HepG2 (cell line): ENCODE results near the gene CCDC85C.

ENCODE experiments used
- CTCF ChIP-seq: sonication (generic); formaldehyde crosslinking; IDR thresholded peaks from 2 replicates; pipeline ENCODE4 v1.5.0; 2020; ENCODE audit warnings: mild to moderate bottlenecking, missing genetic modification reagents, moderate library complexity
- EZH2 ChIP-seq: conservative IDR thresholded peaks from 2 replicates; pipeline ENCODE4 v1.6.1; 2012; ENCODE audit warnings: mild to moderate bottlenecking, low read depth, low read length, moderate library complexity
- POLR2A ChIP-seq, 2 experiments: IDR thresholded peaks; 2 replicates each; pipeline ENCODE4 v1.6.1; 2011; ENCODE audit warnings: low read depth in 2 of 2, low read length in 2 of 2, mild to moderate bottlenecking in 1 of 2, moderate library complexity in 1 of 2; ENCODE audit not compliant: insufficient read depth in 1 of 2
- POLR2AphosphoS5 ChIP-seq: IDR thresholded peaks from 2 replicates; pipeline ENCODE4 v1.6.1; 2012; ENCODE audit warnings: low read depth, low read length
- RARA ChIP-seq: IDR thresholded peaks from 2 replicates; pipeline ENCODE4 v1.6.1; 2016; ENCODE audit warnings: missing genetic modification reagents, missing compliant biosample characterization
- RFXAP ChIP-seq: sonication (generic); formaldehyde crosslinking; IDR thresholded peaks from 2 replicates; pipeline ENCODE4 v1.4.0; 2020; ENCODE audit warnings: missing genetic modification reagents, borderline replicate concordance
- SETDB1 ChIP-seq: sonication (generic); formaldehyde crosslinking; IDR thresholded peaks from 2 replicates; pipeline ENCODE4 v1.5.1; 2020; ENCODE audit warnings: missing genetic modification reagents, mild to moderate bottlenecking, borderline replicate concordance
- SRF ChIP-seq: IDR thresholded peaks from 2 replicates; pipeline ENCODE4 v1.6.1; 2011; ENCODE audit warnings: mild to moderate bottlenecking, low read depth, low read length, moderate library complexity
- ZNF256 ChIP-seq: sonication (generic); formaldehyde crosslinking; conservative IDR thresholded peaks from 2 replicates; pipeline ENCODE4 v1.4.0; 2020; ENCODE audit warnings: missing genetic modification reagents
- ZNF501 ChIP-seq: sonication (generic); formaldehyde crosslinking; IDR thresholded peaks from 2 replicates; pipeline ENCODE4 v1.5.1; 2020; ENCODE audit warnings: mild to moderate bottlenecking, moderate library complexity, missing genetic modification reagents
- ZNF761 ChIP-seq: sonication (generic); formaldehyde crosslinking; conservative IDR thresholded peaks from 2 replicates; pipeline ENCODE4 v1.4.0; 2020; ENCODE audit warnings: mild to moderate bottlenecking, missing genetic modification reagents
- ZSCAN20 ChIP-seq: sonication (generic); formaldehyde crosslinking; IDR thresholded peaks from 2 replicates; pipeline ENCODE4 v1.4.0; 2020; ENCODE audit warnings: missing genetic modification reagents, mild to moderate bottlenecking, borderline replicate concordance
- ZSCAN30 ChIP-seq: sonication (generic); formaldehyde crosslinking; IDR thresholded peaks from 2 replicates; pipeline ENCODE4 v1.5.0; 2020; ENCODE audit warnings: mild to moderate bottlenecking, missing genetic modification reagents

DNA sequence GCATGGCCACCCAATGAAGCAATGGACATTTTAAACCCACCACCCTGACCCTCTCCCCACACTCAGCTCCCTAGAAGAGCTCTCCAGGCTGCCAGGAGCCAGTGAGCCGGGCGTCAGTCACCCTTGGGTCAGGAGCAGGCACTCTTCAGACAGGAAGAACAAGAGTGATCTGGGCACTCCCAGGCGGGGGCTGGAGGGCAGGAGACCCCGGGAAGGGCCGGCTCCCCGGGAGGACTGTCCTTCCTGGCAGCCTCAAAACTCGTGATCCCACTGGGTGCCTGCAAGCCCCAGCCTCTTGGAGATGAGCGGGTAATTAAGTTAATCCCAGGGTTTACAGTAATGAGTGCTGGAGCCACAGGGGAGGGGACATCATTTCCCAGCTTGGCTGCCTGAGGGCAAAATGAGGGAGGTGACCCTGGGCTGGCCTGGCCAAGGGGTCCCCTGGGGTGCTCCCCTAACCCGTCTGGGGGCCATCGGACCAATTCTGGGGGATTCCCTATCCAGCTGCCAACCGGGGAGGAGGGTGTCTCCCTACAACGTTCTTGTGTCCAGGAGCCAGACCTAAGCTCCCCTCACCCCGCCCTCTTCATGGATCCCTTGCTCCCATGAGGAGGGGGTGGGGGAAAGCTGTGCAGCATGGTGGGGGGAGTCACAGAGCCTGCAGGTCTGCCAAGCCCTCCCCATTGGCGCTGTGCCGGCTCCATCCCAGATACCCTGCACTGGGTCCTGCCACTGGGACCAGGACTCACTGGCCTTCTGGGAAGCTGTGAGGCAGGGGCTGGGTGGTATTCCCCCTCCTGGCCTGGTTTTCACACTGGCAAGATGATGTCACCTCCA is 63.6 kb downstream of the CCDC85C start:
- TF ChIP-seq ZNF256 (CRISPR knock-in tag) = no peak
- TF ChIP-seq SETDB1 (CRISPR knock-in tag) = no peak
- TF ChIP-seq SRF = no peak
- no peak for TF ChIP-seq POLR2A (IDR thresholded peaks at IDR 0.05; ENCODE audit: insufficient read depth in 1 of 2, low read depth in 2 of 2, low read length in 2 of 2)
- TF ChIP-seq ZSCAN20 (CRISPR knock-in tag) = no peak
- TF ChIP-seq RARA = no peak
- no peak for TF ChIP-seq ZNF761 (CRISPR knock-in tag)
- no peak for TF ChIP-seq CTCF
- no peak for TF ChIP-seq ZNF501 (CRISPR knock-in tag)
- no peak for TF ChIP-seq ZSCAN30 (CRISPR knock-in tag)
- no peak for TF ChIP-seq EZH2
- no peak for TF ChIP-seq RFXAP
- no peak for TF ChIP-seq POLR2AphosphoS5
